ENCODE results near the gene LPP.
A peak's percentile ranks its signal among the peaks of the same experiment; 100 is the strongest.

LPP gene

DNA sequence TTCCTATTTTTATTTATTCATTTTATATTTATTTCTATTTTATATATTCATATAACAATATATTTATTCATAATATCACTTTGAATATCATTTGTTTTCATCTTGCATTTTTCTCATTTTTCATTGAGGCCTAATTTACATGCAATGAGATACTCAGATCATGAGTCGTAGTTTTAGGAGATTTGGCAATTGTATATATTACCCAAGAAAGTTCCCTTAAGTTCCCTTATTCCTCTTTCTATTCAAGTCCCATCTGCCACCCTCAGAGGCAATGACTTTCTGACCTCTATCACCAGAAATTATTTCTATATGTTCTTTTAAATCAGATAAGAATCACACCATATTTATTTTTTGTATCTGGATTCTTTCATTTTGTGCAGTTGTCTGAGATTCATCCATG lies 688.7 kb downstream of the LPP start:
- DNase-seq, result no peak
- intact Hi-C loops (cut with DNase I), result no loop called here

DNA sequence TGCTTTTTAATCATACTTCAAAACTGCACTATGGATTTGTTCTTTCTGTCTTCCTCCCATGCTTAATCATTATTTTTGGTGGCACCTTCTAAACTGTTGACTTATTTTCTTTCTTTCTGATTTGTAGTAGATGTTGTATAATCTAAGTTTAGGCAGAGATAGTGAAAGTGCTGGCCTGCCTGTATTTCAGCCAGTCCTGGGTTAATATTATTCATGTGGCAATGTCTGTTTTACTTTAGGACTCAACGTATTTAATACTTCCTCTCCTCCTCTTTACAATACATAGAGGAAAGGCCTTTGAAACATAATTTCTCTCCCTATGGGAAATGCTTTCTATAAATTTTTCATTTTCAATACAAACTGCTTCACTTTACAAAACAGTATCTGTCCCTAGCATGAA lies 690.1 kb downstream of the LPP start:
- intact Hi-C loops (cut with DNase I), result no loop called here
- no peak for DNase-seq

DNA sequence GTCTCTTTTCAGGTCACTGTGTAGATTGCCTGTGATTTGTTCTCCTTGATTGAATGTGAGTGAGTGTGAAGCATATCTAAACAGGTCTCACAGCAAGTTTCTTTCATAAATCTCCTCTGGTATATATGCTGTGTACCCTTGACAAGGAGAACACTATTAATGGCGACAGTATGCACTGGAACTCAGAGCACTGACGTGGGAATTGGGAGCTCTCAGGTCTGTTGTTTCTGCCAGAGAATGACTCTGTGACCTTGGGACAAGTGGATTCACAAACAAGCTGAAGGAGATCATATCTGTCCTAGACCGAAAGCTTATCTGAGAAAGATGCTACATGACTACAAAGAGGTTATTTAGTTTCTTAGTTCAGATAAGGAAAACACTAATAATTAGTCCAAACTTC lies 691.6 kb downstream of the LPP start:
- intact Hi-C loops (cut with DNase I), result no loop called here
- DNase-seq, result no peak

DNA sequence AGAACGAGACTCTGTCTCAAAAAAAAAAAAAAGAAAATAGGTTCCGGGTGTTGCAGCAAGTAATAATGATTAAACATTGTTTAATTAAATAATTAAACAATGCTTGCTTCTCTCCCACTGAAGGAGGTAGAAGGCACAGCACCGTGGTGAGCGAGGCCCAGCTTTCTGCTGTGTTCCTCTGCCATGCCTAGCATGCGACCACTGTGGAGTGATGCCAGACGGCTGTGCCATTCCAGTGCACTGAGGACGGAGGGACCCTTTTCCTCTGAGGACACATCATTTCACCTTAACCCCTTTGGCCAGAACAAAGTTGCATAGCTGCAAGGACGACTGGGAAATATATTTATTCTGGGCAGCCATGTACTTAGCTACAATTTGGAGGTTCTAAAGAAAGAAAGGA lies 695.0 kb downstream of the LPP start:
- peak in 5 of 42 donors; percentile 13 to 46 (median 30) for DNase-seq
- intact Hi-C loops (cut with DNase I), result no loop called here

DNA sequence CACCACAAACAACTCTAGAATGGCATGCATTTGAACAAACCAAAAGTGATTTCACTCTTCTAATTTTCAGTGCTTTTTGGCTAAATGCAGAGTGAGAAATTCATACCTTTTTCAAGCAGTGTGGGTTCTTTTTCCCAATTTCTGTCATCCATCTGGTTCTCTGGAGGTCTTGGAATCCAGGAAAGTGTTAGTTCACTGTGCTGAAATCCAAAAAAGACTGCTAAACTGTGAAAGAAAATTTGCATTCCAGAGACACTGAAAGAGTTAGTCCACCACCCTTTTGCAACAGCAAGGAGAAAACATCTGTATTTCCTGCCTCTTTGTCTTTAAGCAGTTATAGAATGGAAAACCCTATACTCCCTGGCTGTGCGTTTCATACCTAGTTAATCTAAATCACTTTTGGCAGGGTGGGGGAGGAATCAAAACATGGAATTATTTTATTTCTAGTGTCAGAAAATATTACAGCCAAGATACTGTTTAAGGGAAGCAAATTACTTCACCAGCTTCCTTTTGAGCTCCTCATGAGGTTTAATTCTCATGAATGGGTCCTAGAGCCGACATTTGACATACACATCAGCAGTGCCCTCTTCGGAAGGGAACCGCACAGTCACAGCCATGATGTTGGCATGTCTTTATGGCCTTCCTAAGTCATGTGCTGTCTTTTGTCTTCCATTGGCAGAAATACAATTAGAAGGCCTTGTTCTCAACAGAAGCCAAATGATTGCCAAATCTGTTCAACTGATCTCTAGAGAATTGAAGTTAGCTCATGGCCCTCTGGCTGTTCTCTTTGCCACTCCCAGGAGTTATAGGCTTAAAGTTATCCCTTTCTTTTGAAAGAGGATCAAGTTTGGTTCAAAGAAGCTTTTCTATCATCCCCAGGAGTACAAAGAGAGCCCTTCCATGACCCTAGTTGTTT lies 700.2 kb downstream of the LPP start:
- intact Hi-C loops (cut with DNase I), result loop anchor here (10.0 kb wide), 1 partner anchor 91 kb away; no protein-coding TSS in a partner anchor
- DNase-seq, result peak in 17 of 42 donors; percentile 13 to 76 (median 35)

DNA sequence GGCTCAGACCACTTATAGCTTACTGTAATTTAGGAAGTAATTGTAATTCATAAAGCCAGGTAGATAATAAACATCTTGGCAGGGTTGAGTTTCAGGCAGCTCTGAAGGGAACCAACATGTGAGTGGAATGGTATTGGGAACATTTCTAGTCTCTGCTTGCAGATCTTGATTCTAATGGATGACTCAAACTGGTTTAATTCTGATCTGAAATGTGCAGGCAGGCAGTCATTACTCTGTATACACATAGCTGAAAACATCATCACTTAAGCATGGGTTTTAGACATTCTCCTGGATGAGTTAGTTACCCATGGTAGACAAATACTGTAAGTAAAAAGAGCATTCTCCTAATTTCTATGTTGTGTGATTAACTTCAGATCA lies 700.8 kb downstream of the LPP start:
- no peak for DNase-seq
- intact Hi-C loops (cut with DNase I), result loop anchor here (10.0 kb wide), 1 partner anchor 90 kb away; no protein-coding TSS in a partner anchor

DNA sequence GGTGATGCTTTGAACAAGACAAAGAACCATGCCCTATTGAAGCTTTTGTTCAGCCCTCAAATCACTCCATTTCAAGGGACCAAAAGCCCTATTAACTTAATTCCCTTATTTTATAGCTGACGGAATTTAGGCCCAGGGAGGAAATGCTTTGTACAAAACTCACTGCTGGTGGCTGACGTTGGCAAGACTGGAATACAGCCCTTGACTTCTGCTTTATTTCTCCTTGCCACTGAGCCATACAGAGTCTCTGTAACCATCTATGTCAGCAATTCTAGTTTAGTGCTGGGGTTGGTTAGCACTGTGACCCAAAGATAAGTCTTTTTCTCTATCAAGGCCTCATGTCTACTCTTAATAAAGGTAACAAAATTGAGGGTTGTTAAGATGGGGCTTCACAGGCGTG lies 701.7 kb downstream of the LPP start:
- intact Hi-C loops (cut with DNase I), result loop anchor here (10.0 kb wide), 1 partner anchor 89 kb away; no protein-coding TSS in a partner anchor
- no peak for DNase-seq

DNA sequence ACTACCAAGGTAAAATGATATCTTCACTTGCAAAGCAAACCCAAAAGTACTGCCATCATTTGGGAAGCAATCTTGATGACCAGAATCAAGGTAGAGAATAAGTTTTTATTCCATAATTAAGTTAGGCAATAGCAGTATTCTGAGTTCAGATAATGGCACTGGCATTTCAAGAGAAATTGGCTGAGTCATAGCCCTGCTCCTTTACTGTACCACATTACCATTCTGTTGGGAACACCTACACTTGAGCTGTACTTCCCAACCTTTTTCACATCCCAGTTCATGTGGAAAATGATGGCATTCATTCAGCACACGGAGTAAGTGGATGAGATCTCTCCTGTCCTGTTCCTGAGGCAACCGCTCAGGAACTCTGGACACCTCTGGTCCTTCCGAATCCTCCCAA lies 706.2 kb downstream of the LPP start:
- intact Hi-C loops (cut with DNase I), result no loop called here
- DNase-seq, result peak in 15 of 42 donors; percentile 13 to 75 (median 42)

DNA sequence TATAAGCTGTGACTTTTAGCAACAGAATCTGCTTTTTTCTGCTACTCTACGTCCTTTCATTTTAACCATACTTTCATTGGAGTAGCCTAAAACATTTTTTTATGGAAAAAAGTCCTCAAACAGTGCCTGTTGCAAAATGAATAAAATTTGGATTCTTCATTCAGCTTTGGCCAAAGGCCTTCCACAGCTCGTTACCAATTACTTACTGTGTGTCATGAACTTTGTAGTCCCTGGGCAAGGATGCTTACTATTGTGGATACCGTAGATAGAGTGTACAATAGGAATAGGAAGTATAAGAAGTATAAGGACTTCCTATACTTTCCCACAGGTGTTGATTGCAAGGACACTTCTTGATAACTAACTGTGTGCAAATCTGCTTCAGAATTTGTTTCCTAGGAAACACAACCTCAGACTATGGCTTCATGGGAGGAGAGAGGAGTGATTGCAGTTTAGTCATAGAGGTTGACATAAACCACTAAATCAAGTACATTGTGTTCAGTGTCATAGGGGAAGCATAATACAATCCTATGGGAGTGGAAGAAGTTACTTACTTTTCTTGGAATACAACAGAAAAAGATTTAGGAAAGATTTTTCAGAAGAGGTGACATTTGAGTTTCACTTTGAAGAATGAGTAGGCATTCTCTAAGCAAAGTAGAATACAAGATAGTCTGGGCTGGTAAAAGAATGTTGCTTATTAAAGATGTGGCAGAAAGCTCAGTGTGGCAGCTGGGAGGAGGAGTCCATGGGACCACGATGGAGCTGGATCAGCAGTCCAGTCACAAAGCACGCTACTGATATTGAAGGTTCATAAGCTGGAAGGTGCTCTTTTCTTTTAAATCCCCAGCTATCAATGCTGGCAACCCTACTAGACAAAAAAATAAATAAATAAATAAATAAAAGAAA lies 708.1 kb downstream of the LPP start:
- intact Hi-C loops (cut with DNase I), result no loop called here

DNA sequence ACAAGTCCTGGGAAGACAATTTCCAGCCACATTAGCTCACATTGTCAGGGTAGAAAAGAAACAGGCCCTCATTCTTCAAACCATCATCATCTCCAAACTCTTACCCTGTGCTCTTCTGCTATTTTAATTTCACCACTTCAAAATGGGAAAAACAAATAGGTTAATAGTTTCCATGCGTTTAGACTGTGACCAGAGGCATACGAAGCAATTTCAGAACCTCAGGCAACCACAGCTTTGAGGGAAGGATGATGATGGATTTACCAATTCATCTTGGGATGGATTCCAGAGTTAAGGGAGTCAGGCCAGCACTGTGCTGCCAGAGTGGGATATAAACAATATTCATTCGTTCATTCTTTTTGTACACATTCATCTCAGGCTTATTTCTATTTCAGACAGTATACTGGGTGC lies 710.0 kb downstream of the LPP start:
- intact Hi-C loops (cut with DNase I), result no loop called here
- DNase-seq, result no peak

More for the DNA sequence above, 708.1 kb downstream of the LPP start:
- no peak for DNase-seq

DNA sequence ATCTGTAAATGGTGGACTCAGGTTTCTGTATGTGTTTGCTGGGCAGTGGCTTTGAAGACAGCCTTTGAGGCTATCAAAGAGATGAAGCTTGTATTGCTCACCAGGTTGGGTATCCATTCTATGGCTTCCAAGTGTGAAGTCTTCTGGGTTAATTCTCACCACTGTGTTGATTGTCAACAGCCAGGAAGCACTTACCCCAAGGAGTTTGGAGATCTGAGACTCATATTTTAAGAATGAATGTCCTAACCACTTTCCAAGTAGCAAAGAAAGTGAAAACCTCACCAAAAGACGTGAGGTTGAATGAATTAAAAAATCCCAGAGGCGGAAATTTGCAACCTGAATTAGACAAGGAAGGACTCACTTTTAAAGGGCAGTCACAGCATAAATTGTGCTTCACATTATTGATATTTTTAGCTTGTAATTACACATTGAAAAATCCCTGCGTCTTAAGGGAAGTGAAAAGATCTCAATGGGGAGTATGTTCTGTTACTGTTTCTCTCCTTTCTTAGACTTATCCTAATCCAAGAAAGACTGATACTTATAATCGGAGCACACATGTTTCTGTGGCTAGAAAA lies 713.8 kb downstream of the LPP start:
- DNase-seq, result no peak
- intact Hi-C loops (cut with DNase I), result no loop called here

DNA sequence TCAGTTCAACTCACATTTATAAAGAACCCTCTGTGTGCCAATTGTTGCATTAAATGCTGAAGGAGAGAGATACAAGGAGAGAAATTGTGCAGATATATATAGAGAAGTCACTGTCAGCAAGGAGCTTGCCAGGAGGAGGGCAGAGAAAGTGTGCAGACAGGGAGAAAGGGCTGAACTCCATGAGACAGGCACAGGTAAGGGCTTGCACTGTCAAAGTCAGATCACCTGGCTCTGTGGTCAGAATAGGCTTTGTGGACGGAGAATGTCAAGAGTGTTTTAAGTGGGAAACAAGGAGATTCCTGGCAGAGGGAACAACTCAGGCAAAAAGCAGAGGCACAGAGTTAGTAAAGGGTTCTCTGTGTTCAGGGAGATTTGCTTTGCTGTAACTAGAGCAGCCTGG lies 714.8 kb downstream of the LPP start:
- no peak for DNase-seq
- intact Hi-C loops (cut with DNase I), result no loop called here

DNA sequence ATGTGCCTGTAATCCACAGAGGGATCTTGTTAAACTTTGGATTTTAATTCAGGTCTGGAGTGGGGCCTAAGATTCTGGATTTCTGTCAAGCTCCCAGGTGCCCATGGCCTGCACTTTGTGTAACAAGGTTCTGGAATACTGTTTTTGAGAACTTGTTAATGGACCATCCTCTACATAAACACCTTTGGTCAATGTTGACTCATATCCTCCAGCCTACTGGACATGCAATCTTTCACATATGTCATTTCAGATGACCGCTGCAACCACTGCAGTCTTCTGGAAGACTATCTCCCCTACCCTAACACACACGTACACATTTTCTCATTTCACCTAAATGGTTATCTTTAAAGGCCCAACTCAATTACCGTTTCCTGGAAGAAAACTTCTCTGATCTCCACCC lies 715.7 kb downstream of the LPP start:
- intact Hi-C loops (cut with DNase I), result no loop called here
- DNase-seq, result no peak

DNA sequence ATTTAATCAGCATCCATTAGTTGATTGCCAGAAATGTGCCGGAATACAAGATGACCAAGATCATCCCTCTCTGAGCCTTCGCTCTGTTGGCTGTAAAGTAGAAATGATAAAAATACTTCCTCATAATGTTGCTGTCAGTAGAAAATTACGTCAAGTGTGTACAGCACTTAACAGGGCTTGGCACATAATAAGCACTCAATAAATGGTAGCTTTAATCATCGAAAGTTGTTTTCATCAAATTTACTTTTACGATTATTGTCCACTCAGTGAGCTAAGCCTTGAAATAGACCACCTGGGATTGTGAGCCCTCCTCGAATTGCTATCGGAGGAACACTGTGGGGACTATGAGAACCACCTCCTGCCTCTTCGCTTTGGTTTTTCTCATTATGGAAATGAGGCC lies 716.5 kb downstream of the LPP start:
- intact Hi-C loops (cut with DNase I), result no loop called here
- no peak for DNase-seq

DNA sequence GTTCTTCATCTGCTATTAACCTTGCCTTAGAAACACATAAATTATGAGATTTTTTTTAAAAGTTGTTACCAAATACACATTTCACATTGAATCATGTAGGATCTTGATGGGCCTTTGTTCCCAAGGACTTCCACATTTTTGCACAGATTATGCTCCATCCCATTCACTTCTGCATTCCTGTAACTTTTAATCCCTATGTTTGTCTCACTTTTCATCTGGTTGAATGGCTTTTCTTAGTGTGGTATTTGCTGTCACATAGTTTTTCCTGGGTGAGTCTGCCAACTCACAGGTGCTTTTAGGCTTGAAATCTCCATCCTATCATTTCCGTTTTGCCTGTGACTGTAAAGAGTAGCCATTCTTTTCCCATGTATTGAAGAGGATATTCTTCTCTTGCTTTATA lies 720.6 kb downstream of the LPP start:
- intact Hi-C loops (cut with DNase I), result no loop called here

DNA sequence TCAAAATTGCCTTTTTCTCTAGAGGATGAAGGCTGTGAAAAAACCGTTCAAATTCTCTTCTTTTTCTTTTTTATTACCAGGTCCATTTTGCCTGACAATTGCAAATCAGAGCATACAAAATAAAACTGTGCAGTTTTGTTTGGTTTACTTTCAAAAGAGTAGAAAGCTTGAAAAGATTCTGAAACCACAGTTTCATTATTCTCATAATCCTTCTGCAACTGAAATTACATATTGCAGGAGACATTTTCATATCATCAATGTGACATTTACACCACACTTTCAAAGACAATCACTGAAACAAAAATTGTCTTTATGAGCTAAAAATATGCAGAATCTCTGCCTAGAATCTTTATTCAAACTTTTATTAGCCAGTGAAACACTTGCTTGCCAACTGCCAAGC lies 721.5 kb downstream of the LPP start:
- intact Hi-C loops (cut with DNase I), result no loop called here
- no peak for DNase-seq

More for the DNA sequence above, 720.6 kb downstream of the LPP start:
- no peak for DNase-seq

DNA sequence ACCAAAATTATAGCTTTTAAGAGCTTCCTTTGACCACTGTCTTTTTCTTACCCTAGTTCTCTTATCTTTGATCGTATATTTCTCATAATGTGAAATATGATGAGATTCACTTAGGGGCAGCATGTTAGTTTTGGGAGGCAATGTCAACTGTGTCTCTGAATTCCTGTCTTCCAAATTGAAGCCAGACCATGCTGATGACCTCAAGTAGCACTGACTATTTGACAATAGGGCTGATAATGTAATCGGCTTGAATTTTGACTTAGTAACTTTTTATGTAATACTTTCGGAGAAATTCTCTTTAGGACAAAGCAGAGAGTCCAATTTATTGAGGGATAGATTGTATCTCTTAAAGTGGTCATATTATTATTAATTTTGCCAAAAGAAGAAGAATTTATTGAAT lies 722.4 kb downstream of the LPP start:
- intact Hi-C loops (cut with DNase I), result no loop called here
- no peak for DNase-seq

DNA sequence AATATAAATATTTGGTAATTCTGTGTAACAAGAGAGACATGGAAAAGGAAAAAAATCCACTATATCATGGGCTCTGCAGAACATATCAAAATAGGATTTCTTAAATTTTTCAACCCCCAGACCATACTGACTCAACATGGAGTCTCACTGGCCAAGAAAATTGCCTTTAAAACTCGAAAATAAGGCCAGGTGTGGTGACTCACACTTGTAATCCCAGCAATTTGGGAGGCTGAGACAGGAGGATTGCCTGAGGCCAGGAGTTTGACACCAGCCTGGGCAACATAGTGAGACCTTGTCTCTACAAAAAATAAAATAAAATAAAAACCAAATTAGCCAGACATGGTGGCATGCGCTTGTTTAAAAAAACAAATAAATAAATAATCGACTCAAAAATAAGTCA lies 723.4 kb downstream of the LPP start:
- intact Hi-C loops (cut with DNase I), result no loop called here
- DNase-seq, result no peak

DNA sequence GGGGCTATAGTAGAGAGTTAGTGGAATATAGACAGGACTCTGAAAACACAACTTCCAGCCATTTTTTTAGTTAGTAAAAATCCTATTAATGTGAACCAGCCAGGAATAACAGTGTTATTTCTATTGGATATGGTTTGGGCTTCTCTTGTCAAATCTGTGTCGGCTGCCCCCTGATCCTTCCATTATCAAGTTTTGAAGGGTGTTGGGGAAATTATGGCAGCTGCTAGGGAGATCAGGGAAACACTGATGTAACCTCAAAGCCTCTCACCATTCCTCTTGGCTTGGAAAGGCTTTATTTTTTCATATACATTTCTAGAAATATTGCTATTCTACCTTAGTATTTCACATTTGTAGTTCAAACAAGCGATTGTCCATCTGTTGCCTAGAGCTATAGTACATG lies 724.1 kb downstream of the LPP start:
- intact Hi-C loops (cut with DNase I), result no loop called here
- DNase-seq, result no peak

All from head of caudate nucleus (tissue), 42 donors.